ENCODE results near the gene TDRKH.
"Not testable (repeated sequence)": the region's sequence is repeated elsewhere in the genome, so short reads cannot be mapped to it uniquely, and the experiment has no call there.

The TDRKH gene

DNA sequence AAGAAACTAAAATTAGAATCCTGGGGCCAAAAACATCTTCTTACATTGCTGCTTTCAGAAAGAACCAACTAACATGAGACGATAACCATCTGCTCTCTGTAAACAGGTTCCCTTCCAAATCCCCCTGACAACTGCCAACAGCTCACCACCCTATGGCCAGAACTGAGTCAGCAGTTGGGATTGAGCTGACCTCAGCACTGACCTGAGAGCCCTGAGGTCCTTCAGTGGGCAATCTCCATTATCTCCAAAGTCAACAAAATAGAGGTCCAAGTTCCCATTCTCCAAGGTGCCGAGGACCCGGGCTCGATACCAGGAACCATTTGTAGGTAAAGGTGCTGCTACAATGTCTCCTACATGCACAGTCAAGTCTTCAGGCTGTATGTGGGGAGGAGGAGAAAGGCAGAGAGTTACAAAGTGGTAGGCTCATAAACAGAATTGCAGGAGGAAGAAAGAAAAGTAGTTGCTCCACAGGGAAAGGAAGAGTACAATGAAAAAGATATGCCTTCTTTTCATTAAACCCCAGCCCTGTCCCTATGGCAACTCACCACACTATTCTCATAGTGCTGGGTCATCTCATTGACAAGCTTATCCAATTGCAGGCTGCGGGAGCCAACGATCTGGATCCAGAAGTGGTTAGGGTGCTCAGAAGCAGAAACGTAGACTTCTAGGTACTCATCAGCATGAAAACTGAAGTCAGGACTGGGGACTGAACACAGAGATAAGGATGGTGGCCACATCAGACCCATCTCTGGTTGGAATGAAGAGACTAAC is 14.2 kb downstream of the TDRKH start:
- TF ChIP-seq, protein P1, sequence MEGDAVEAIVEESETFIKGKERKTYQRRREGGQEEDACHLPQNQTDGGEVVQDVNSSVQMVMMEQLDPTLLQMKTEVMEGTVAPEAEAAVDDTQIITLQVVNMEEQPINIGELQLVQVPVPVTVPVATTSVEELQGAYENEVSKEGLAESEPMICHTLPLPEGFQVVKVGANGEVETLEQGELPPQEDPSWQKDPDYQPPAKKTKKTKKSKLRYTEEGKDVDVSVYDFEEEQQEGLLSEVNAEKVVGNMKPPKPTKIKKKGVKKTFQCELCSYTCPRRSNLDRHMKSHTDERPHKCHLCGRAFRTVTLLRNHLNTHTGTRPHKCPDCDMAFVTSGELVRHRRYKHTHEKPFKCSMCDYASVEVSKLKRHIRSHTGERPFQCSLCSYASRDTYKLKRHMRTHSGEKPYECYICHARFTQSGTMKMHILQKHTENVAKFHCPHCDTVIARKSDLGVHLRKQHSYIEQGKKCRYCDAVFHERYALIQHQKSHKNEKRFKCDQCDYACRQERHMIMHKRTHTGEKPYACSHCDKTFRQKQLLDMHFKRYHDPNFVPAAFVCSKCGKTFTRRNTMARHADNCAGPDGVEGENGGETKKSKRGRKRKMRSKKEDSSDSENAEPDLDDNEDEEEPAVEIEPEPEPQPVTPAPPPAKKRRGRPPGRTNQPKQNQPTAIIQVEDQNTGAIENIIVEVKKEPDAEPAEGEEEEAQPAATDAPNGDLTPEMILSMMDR (IDR thresholded peaks at IDR 0.05; ENCODE audit: insufficient read depth, low read length, missing control alignments), result no peak
- no peak overlapping the region for H3K4me3 ChIP-seq (ENCODE audit: low read depth, low read length)
- POLR2A ChIA-PET, result no interaction called here
- DNase-seq (ENCODE audit: low read depth, low spot score), result no peak
- CTCF ChIA-PET, result interaction anchor here (1.5 kb wide), 1 partner anchor 14 kb away, joined by 5 read pairs; the partner anchor contains the start of gene TDRKH

DNA sequence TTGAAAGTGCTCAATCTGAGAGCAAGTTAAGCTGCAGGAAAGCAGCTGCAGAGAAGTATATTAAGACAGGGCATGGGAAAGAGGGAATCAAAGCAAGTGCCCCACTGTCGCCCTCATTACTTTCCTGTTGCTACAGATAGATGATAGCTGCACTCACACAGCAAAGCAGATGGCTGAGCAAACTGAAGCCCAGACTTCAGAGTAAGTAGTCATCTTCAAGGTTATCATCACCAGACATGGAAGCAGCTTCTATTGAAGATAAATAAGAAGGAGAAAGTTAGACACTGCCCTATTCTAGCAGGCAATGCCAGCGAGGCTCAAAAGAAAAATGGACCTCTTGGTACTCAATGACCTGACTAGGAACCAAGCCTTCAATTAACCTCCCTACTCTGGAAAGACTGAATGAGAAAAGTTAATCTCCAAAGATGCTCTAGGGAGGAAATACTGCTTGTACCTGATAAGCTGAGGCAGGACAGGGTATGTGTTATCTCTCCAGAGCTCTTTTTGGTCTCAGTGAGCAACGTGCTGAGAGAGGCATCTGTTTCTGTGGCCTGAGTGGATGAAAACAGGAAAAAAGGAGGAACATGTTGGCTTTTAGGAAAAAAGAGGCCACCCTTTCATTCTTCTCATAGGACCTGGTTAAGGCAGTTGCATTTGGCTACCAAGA is 15.9 kb downstream of the TDRKH start:
- no peak for DNase-seq (ENCODE audit: low read depth, low spot score)
- no peak overlapping the region for H3K4me3 ChIP-seq (ENCODE audit: low read depth, low read length)
- CTCF ChIA-PET, result interaction anchor here (1.5 kb wide), 1 partner anchor 15 kb away, joined by 5 read pairs; the partner anchor contains the start of gene TDRKH
- POLR2A ChIA-PET, result no interaction called here
- TF ChIP-seq, protein P1 (IDR thresholded peaks at IDR 0.05; ENCODE audit: insufficient read depth, low read length, missing control alignments), result no peak

DNA sequence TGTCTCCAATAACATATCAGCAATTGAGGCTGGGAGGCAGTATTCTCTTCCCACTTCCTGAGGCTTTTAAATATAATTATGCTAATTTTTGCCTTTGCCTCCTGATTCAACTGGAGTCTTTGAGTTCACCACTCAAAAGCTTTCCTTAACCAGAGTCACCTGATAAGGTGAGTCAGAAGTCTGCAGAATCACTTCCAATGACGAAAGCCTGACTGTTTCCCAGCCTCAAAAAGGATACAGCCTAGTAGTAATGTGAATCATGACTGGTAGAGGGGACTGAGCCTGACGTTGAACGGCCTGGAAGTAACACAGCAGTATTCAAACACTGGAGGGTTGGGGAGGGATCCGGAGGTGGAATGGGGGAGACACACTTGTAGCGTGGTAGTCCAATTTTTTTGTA is 16.6 kb downstream of the TDRKH start:
- TF ChIP-seq, protein P1 (IDR thresholded peaks at IDR 0.05; ENCODE audit: insufficient read depth, low read length, missing control alignments), result no peak
- ChIA-PET CTCF (no interaction called here), POLR2A (no interaction called here)

DNA sequence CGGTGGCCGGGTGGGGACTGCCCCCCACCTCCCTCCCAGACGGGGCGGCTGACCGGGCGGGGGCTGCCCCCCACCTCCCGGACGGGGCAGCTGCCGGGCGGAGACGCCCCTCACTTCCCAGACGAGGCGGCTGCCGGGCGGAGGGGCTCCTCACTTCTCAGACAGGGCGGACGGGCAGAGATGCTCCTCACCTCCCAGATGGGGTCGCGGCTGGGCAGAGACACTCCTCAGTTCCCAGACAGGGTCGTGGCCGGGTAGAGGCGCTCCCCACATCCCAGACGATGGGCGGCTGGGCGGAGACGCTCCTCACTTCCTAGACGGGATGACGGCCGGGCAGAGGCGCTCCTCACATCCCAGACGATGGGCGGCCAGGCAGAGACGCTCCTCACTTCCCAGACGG is 21.0 kb downstream of the TDRKH start:
- CTCF ChIA-PET; H3K4me3 ChIP-seq (ENCODE audit: low read depth, low read length); DNase-seq (ENCODE audit: low read depth, low spot score); POLR2A ChIA-PET: not testable (repeated sequence)

More for the DNA sequence above, 16.6 kb downstream of the TDRKH start:
- H3K4me3 ChIP-seq (ENCODE audit: low read depth, low read length), result no peak overlapping the region
- no peak for DNase-seq (ENCODE audit: low read depth, low spot score)

DNA sequence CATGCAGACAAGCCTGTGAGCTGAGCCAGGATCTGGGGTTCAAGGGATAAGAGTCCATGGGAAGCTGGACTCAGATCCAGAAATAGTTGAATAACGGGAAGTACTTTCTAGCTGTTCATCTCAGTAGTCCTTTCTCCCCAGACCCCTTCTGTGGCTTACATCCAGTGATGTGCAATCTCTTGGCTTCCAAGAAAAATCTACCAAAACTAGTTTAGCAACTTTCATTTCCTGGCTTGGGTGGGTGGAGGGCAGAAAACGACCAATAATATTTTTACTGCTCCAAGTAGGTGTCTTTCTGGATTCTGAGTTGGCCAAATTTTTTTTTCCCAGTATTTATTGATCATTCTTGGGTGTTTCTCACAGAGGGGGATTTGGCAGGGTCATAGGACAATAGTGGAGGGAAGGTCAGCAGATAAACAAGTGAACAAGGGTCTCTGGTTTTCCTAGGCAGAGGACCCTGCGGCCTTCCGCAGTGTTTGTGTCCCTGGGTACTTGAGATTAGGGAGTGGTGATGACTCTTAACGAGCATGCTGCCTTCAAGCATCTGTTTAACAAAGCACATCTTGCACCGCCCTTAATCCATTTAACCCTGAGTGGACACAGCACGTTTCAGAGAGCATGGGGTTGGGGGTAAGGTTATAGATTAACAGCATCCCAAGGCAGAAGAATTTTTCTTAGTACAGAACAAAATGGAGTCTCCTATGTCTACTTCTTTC is 21.8 kb downstream of the TDRKH start:
- DNase-seq (ENCODE audit: low read depth, low spot score); POLR2A ChIA-PET; H3K4me3 ChIP-seq (ENCODE audit: low read depth, low read length); CTCF ChIA-PET: not testable (repeated sequence)

DNA sequence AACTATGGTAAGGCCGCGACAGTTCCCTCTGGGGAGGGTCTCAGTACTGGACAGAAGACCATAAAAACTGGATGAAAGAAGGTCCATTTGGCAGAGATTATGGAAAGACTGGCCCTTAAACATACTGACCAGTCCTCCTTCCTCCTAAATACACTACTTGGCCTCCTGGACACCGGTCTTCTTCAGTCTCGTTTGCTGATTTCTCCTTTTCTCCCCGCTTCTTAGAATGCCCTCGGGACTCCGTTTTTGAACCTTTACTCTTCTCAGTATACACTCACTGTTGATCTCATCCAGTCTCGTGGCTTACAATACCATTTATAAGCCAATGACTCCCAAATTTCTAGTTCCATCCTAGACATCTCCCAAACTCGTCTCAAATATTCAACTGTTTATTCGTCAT is 26.3 kb downstream of the TDRKH start:
- CTCF ChIA-PET, result interaction anchor here (0.8 to 1.2 kb wide), 2 partner anchors 23 to 71 kb away, joined by 3 to 4 read pairs; no protein-coding TSS in a partner anchor
- peak overlapping the region; percentile 90 for H3K4me3 ChIP-seq (ENCODE audit: low read depth, low read length)
- DNase-seq (ENCODE audit: low read depth, low spot score), result no peak
- TF ChIP-seq, protein P1 (IDR thresholded peaks at IDR 0.05; ENCODE audit: insufficient read depth, low read length, missing control alignments), result no peak
- POLR2A ChIA-PET, result no interaction called here
